HG03342 (cell line): Measurements from ENCODE around the gene PHB1.
A peak's percentile ranks its signal among the peaks of the same experiment; 100 is the strongest.
"Not testable (repeated sequence)": the region's sequence is repeated elsewhere in the genome, so short reads cannot be mapped to it uniquely, and the experiment has no call there.

Experiments
- ATAC-seq: cut with Tn5 transposase; IDR thresholded peaks from one replicate; pipeline ENCODE4 v1.9.1; 2021; ENCODE audit warnings: mild to moderate bottlenecking, moderate library complexity; ENCODE audit not compliant: unreplicated experiment

The PHB1 gene

GRCh38 chr17:49439673-49440571, 25.2 kb upstream of the PHB1 start:
- no peak for ATAC-seq

GRCh38 chr17:49439305-49439672, 24.6 kb upstream of the PHB1 start:
- no peak for ATAC-seq

- no peak for ATAC-seq
These were observed 24.0 kb upstream of the PHB1 start for GRCh38 chr17:49438436-49439278.

- no peak for ATAC-seq
These were observed 23.2 kb upstream of the PHB1 start for GRCh38 chr17:49437696-49438435.

GRCh38 chr17:49436174-49436573, 21.5 kb upstream of the PHB1 start:
- ATAC-seq: no peak

GRCh38 chr17:49435671-49436029, 21.0 kb upstream of the PHB1 start:
- ATAC-seq: no peak

GRCh38 chr17:49434821-49435670, 20.4 kb upstream of the PHB1 start:
- ATAC-seq: no peak

- ATAC-seq: no peak
These were observed 18.5 kb upstream of the PHB1 start for GRCh38 chr17:49433000-49433694.

- no peak for ATAC-seq
These were observed 17.1 kb upstream of the PHB1 start for GRCh38 chr17:49431743-49432142.

GRCh38 chr17:49425004-49425286, 10.3 kb upstream of the PHB1 start:
- no peak for ATAC-seq

GRCh38 chr17:49424276-49425003, 9.8 kb upstream of the PHB1 start:
- ATAC-seq: not testable (repeated sequence)

DNA sequence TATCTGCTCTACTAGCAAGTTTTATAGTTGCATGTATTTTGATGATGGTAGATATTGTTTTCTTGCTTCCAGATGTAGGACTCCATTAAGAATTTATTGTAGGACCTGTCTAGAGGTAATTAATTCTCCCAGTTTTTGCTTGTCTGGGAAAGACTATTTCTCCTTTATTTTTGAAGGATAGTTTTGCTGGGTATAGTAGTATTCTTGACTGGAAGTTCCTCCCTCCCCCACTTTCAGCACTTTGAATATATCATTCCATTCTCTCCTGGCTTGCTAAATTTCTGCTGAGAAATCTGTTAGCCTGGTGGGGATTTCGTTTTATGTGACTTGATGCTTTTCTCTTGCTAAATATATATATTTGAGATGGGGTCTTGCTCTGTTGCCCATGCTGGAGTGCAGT, 8.0 kb upstream of the PHB1 start:
- no peak for ATAC-seq

GRCh38 chr17:49419761-49420160, 5.1 kb upstream of the PHB1 start:
- ATAC-seq: not testable (repeated sequence)

DNA sequence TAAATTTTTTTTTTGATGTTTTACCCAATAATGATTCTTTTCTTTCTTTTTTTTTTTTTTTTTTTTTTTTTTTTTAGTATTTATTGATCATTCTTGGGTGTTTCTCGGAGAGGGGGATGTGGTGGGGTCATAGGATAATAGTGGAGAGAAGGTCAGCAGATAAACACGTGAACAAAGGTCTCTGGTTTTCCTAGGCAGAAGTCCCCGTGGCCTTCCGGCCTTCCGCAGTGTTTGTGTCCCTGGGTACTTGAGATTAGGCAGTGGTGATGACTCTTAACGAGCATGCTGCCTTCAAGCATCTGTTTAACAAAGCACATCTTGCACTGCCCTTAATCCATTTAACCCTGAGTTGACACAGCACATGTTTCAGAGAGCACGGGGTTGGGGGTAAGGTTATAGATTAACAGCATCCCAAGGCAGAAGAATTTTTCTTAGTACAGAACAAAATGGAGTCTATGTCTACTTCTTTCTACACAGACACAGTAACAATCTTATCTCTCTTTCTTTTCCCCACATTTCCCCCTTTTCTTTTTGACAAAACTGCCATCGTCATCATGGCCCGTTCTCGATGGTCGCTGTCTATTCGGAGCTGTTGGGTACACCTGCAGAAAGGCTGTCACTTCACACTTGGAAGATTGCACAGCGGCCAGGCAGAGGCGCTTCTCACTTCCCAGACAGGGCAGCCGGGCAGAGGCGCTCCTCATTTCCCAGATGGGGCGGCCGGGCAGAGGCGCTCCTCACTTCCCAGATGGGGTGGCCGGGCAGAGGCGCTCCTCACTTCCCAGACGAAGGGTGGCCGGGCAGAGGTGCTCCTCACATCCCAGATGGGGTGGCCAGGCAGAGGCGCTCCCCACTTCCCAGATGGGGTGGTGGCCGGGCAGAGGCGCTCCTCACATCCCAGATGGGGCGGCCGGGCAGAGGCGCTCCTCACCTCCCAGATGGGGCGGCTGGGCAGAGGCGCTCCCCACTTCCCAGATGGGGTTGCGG, 4.4 kb upstream of the PHB1 start:
- ATAC-seq: not testable (repeated sequence)

DNA sequence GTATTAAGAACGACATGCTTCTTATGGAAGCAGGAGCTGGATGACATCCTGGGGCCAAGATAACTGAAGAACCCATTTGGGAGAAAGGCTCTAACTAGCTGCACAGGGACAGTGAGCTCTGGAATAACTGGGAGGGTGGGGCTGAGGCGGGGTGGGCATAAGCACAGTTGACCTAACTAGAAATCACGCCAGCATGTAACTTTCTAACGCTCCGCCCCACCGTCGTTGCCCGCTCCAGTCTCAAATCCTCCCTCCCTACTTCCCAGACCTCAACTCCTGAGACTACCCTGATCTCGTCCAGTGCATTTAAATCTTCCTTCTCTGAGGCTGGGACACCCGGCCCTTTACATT, 436 bp downstream of the PHB1 start:
- no peak for ATAC-seq

GRCh38 chr17:49409066-49409465, 5.6 kb downstream of the PHB1 start:
- no peak for ATAC-seq

- ATAC-seq: peak; percentile 66
These were observed 6.6 kb downstream of the PHB1 start for GRCh38 chr17:49407981-49408501.

GRCh38 chr17:49407086-49407485, 7.6 kb downstream of the PHB1 start:
- no peak for ATAC-seq
